Natural killer cell (primary cell): Measurements from ENCODE around the gene TPRN. TPM values are rescaled to one million over a fixed set of nuclear protein-coding genes. Genes with fewer than 3 reads are reported as not detected.

ENCODE experiments used
- ATAC-seq, 3 donors: fragments of 150-1000 bp in 2 of 3; fragments of 200-7000 bp in 1 of 3; cut with Tn5 transposase; 1 replicate in 1 of 3; 2 replicates in 2 of 3; pipeline ENCODE4 v1.10.0; 2021; ENCODE audit warnings: mild to moderate bottlenecking in 2 of 3, moderate library complexity in 2 of 3
- DNase-seq, 2 donors: peaks; one replicate each; pipeline versions ENCODE4 v3.0.0 to v3.0.0-alpha.2; 2013 to 2021; ENCODE audit warnings: mixed read lengths in 1 of 2
- H3K27ac ChIP-seq: one replicate; pipeline ENCODE4 v1.5.1; 2013; ENCODE audit warnings: mild to moderate bottlenecking, low read length
- H3K27me3 ChIP-seq: one replicate; pipeline ENCODE4 v1.6.1; 2013; ENCODE audit warnings: low read length; ENCODE audit not compliant: control insufficient read depth, insufficient read depth
- H3K36me3 ChIP-seq: one replicate; pipeline ENCODE4 v1.6.1; 2013; ENCODE audit warnings: low read length; ENCODE audit not compliant: control insufficient read depth, insufficient read depth
- H3K4me1 ChIP-seq: one replicate; pipeline ENCODE4 v1.6.1; 2013; ENCODE audit warnings: low read length; ENCODE audit not compliant: control insufficient read depth, insufficient read depth
- H3K4me3 ChIP-seq: one replicate; pipeline ENCODE4 v1.5.1; 2013; ENCODE audit warnings: low read length
- H3K9me3 ChIP-seq: one replicate; pipeline ENCODE4 v1.6.1; 2013; ENCODE audit warnings: low read length; ENCODE audit not compliant: control insufficient read depth, insufficient read depth
- H3K27ac Mint-ChIP-seq, 2 donors: one replicate each; pipeline ENCODE4 v1.8.0; 2022; ENCODE audit warnings: mild to moderate bottlenecking in 2 of 2, mixed read lengths in 2 of 2, moderate library complexity in 1 of 2
- H3K27me3 Mint-ChIP-seq, 2 donors: one replicate each; pipeline ENCODE4 v1.8.0; 2022; ENCODE audit warnings: low read depth in 2 of 2, mixed read lengths in 2 of 2
- H3K36me3 Mint-ChIP-seq: one replicate; pipeline ENCODE4 v1.8.0; 2022; ENCODE audit warnings: mixed read lengths
- H3K4me1 Mint-ChIP-seq, 2 donors: one replicate each; pipeline ENCODE4 v1.8.0; 2022; ENCODE audit warnings: mixed read lengths in 2 of 2
- H3K4me3 Mint-ChIP-seq: one replicate; pipeline ENCODE4 v1.8.0; 2022; ENCODE audit warnings: mild to moderate bottlenecking, moderate library complexity, mixed read lengths
- H3K9me3 Mint-ChIP-seq, 2 donors: one replicate each; pipeline ENCODE4 v1.8.0; 2022; ENCODE audit warnings: mixed read lengths in 2 of 2
- WGBS: methylation state at CpG from one replicate; pipeline ENCODE4 v1.1.7; 2013; ENCODE audit warnings: missing lambda C conversion rate; ENCODE audit not compliant: insufficient coverage; 5-methylcytosine and 5-hydroxymethylcytosine counted together
- intact Hi-C: fragments of 100-400 bp; cut with micrococcal nuclease; formaldehyde crosslinking; loops from one replicate; pipeline ENCODE4 v1.14.2; 2022
- total RNA-seq, 4 donors: library from RNA; stranded (reverse); fragments of 120-200 nt in 1 of 4; gene quantifications; one replicate each; pipeline versions ENCODE4 v1.2.3 to v1.2.4, GENCODE V29; 2013 to 2022
- TF ChIP-seq, protein P1 (sequence below): fragments of 200-600 bp; IDR thresholded peaks from one replicate; pipeline ENCODE4 v1.8.0; 2022; ENCODE audit warnings: antibody characterized with exemption

TPRN gene
- total RNA-seq, 3 donors from 2014 or later (not counting 1 experiment from before 2014, with no cell fraction given), result 8.2 to 10.6 (median 8.4) TPM

DNA sequence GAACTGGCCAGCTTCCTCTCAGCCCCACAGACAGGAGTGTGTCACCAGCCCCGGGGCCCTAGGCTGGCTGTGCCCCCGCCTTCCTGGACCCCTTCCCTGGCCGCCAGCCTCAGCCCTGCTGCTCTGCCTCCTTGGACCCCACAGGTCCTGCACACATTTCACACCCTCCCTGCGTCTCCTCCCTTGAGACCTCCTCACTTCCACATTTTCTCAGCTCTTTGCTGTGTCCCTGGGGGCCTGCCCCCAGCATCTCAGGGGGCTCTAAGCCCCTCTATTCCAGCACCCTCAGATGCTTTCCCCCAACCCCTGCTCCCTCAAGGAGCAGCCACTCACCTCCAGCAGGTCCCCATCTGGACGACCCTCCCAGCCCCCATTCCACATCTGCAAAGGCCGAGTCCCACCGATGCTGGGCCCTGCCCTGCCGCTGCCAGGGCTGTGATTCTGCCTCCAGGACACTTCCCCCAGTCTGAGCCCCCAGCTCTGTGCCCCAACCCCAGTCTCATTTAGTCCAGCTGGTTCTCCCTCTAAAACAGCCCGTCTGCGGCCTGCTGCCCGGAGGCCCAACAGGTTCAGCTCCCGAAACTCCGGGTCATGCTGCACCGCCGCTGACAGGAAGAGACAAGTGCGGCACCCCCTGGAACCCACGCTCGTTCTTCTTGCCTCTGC, 34.4 kb upstream of the TPRN start:
- intact Hi-C loops, result no loop called here

DNA sequence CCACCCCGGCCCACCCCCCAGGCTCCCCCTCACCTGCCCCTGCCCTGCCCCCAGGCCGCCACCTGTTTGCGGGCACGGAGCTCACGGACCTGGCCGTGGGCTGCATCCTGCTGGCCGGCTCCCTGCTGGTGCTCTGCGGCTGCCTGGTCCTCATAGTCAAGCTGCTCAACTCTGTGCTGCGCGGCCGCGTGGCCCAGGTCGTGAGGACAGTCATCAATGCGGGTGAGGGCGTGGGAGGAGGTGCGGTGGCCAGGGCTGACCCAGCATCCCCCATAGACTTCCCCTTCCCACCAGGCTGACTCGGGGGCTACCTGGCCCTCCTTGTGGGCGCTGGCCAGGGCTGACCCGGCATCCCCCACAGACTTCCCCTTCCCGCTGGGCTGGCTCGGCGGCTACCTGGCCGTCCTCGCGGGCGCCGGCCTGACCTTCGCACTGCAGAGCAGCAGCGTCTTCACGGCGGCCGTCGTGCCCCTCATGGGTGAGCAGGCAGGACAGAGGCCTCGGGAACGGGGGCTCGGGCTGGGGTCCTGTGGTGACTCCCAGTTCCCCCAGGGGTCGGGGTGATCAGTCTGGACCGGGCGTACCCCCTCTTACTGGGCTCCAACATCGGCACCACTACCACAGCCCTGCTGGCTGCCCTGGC, 33.6 kb upstream of the TPRN start:
- no peak for DNase-seq
- 78% methylated on average over 39 of the region's 40 CpGs for WGBS
- H3K27me3 ChIP-seq, result no peaks in the 10 kb centered on the region
- no peaks in the 10 kb centered on the region for H3K9me3 Mint-ChIP-seq
- peaks cover 44% of the 10 kb centered on the region for H3K4me1 ChIP-seq
- no peaks in the 10 kb centered on the region for H3K36me3 Mint-ChIP-seq
- intact Hi-C loops, result no loop called here
- peaks cover 0 to 6% of the 10 kb centered on the region in 2 donors for H3K27me3 Mint-ChIP-seq
- H3K4me1 Mint-ChIP-seq, result peaks cover 0 to 16% of the 10 kb centered on the region in 2 donors
- TF ChIP-seq, protein P1, sequence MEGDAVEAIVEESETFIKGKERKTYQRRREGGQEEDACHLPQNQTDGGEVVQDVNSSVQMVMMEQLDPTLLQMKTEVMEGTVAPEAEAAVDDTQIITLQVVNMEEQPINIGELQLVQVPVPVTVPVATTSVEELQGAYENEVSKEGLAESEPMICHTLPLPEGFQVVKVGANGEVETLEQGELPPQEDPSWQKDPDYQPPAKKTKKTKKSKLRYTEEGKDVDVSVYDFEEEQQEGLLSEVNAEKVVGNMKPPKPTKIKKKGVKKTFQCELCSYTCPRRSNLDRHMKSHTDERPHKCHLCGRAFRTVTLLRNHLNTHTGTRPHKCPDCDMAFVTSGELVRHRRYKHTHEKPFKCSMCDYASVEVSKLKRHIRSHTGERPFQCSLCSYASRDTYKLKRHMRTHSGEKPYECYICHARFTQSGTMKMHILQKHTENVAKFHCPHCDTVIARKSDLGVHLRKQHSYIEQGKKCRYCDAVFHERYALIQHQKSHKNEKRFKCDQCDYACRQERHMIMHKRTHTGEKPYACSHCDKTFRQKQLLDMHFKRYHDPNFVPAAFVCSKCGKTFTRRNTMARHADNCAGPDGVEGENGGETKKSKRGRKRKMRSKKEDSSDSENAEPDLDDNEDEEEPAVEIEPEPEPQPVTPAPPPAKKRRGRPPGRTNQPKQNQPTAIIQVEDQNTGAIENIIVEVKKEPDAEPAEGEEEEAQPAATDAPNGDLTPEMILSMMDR, result no peak
- H3K4me3 Mint-ChIP-seq, result no peak overlapping the region
- H3K36me3 ChIP-seq, result no peaks in the 10 kb centered on the region
- H3K9me3 ChIP-seq, result no peaks in the 10 kb centered on the region
- no peak overlapping the region for H3K27ac ChIP-seq
- no peak overlapping the region for H3K27ac Mint-ChIP-seq
- ATAC-seq, result no peak
- no peak overlapping the region for H3K4me3 ChIP-seq

More for the DNA sequence above, 34.4 kb upstream of the TPRN start:
- H3K36me3 Mint-ChIP-seq, result no peaks in the 10 kb centered on the region
- Histone ChIP-seq H3K9me3 (no peaks in the 10 kb centered on the region), H3K36me3 (no peaks in the 10 kb centered on the region), H3K4me3 (no peak overlapping the region), H3K4me1 (peaks cover 51% of the 10 kb centered on the region), H3K27me3 (no peaks in the 10 kb centered on the region), H3K27ac (no peak overlapping the region)
- no peaks in the 10 kb centered on the region for H3K9me3 Mint-ChIP-seq
- ATAC-seq (no peak), DNase-seq (no peak)
- peaks cover 0 to 6% of the 10 kb centered on the region in 2 donors for H3K27me3 Mint-ChIP-seq
- WGBS, result 75% methylated on average over 17 of the region's 18 CpGs
- peaks cover 0 to 16% of the 10 kb centered on the region in 2 donors for H3K4me1 Mint-ChIP-seq
- H3K27ac Mint-ChIP-seq, result peak overlapping the region in 1 of 2 donors; percentile 73
- H3K4me3 Mint-ChIP-seq, result no peak overlapping the region
- TF ChIP-seq, protein P1, result no peak

DNA sequence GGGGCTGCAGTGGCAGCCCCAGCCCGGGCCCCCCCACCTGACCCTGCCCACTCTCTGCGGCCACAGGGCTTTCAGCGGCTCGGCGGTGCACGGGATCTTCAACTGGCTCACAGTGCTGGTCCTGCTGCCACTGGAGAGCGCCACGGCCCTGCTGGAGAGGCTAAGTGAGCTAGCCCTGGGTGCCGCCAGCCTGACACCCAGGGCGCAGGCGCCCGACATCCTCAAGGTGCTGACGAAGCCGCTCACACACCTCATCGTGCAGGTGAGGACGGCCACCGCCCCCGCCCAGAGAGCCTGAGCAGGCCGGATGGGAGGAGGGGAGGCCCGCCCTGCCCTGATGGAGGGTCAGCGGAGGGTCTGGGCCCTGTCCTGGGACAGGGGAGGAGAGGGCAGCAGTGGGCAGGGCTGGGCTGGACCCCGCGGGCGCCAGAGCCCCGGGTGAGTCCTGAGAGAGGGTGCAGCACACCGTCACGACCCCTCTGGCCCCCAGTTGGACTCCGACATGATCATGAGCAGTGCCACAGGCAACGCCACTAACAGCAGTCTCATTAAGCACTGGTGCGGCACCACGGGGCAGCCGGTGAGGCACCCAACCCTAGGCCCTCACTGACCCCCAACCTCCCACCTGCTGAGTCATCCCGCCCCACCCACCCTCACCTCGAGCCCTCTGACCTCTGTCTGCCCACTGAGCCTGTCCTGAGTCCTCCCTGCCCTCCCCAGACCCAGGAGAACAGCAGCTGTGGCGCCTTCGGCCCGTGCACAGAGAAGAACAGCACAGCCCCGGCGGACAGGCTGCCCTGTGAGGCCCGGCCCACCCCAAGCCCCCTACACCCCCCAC, 32.8 kb upstream of the TPRN start:
- TF ChIP-seq, protein P1, result no peak
- Mint-ChIP-seq H3K4me3 (no peak overlapping the region), H3K27me3 (peaks cover 0 to 6% of the 10 kb centered on the region in 2 donors), H3K4me1 (peaks cover 0 to 12% of the 10 kb centered on the region in 2 donors), H3K36me3 (no peaks in the 10 kb centered on the region), H3K9me3 (no peaks in the 10 kb centered on the region), H3K27ac (no peak overlapping the region)
- intact Hi-C loops, result no loop called here
- ATAC-seq (no peak), DNase-seq (no peak)
- WGBS, result 86% methylated on average over 40 of the region's 40 CpGs
- Histone ChIP-seq H3K27me3 (peaks cover 1% of the 10 kb centered on the region), H3K4me3 (no peak overlapping the region), H3K27ac (no peak overlapping the region), H3K4me1 (peaks cover 36% of the 10 kb centered on the region), H3K36me3 (no peaks in the 10 kb centered on the region), H3K9me3 (no peaks in the 10 kb centered on the region)
